ENCODE results near the gene SNU13. TPM values are rescaled to one million over a fixed set of nuclear protein-coding genes. Genes with fewer than 3 reads are reported as not detected.
A peak's percentile ranks its signal among the peaks of the same experiment; 100 is the strongest.
"Not testable (repeated sequence)": the region's sequence is repeated elsewhere in the genome, so short reads cannot be mapped to it uniquely, and the experiment has no call there.

SNU13 gene
- total RNA-seq, 1 donor from 2014 or later: 198 TPM

- peak; percentile 94 for TF ChIP-seq CTCF (IDR thresholded peaks at IDR 0.05; ENCODE audit: insufficient read depth, low read length, poor library complexity, severe bottlenecking)
- Histone ChIP-seq H3K27me3 (ENCODE audit: control insufficient read depth, insufficient read depth, low read length) (no peaks in the 10 kb centered on the region), H3K36me3 (ENCODE audit: control insufficient read depth, insufficient read depth, low read length) (peaks cover 1% of the 10 kb centered on the region), H3K4me3 (ENCODE audit: low read depth, low read length) (no peak overlapping the region)
- DNase-seq (ENCODE audit: low read depth): peak; percentile 47
Measured at GRCh38 chr22:41697126-41697775, 8.6 kb upstream of the SNU13 start.

- H3K4me3 ChIP-seq (ENCODE audit: low read depth, low read length): no peak overlapping the region
- no peak for TF ChIP-seq CTCF (IDR thresholded peaks at IDR 0.05; ENCODE audit: insufficient read depth, low read length, poor library complexity, severe bottlenecking)
- H3K27me3 ChIP-seq (ENCODE audit: control insufficient read depth, insufficient read depth, low read length): no peaks in the 10 kb centered on the region
- peaks cover 1% of the 10 kb centered on the region for H3K36me3 ChIP-seq (ENCODE audit: control insufficient read depth, insufficient read depth, low read length)
- no peak for DNase-seq (ENCODE audit: low read depth)
Measured at GRCh38 chr22:41696703-41697102, 8.0 kb upstream of the SNU13 start.

- no peak for TF ChIP-seq CTCF (IDR thresholded peaks at IDR 0.05; ENCODE audit: insufficient read depth, low read length, poor library complexity, severe bottlenecking)
- DNase-seq (ENCODE audit: low read depth): no peak
- peaks cover 1% of the 10 kb centered on the region for H3K36me3 ChIP-seq (ENCODE audit: control insufficient read depth, insufficient read depth, low read length)
- H3K27me3 ChIP-seq (ENCODE audit: control insufficient read depth, insufficient read depth, low read length): no peaks in the 10 kb centered on the region
- no peak overlapping the region for H3K4me3 ChIP-seq (ENCODE audit: low read depth, low read length)
Measured at GRCh38 chr22:41695211-41695610, 6.5 kb upstream of the SNU13 start.

- DNase-seq (ENCODE audit: low read depth): no peak
- TF ChIP-seq CTCF (IDR thresholded peaks at IDR 0.05; ENCODE audit: insufficient read depth, low read length, poor library complexity, severe bottlenecking): no peak
Measured at GRCh38 chr22:41690476-41690875, 1.8 kb upstream of the SNU13 start.

GRCh38 chr22:41687901-41688364 lies 734 bp downstream of the SNU13 start:
- TF ChIP-seq CTCF (IDR thresholded peaks at IDR 0.05; ENCODE audit: insufficient read depth, low read length, poor library complexity, severe bottlenecking): no peak
- H3K4me3 ChIP-seq (ENCODE audit: low read depth, low read length): peak overlapping the region; percentile 90
- no peaks in the 10 kb centered on the region for H3K27me3 ChIP-seq (ENCODE audit: control insufficient read depth, insufficient read depth, low read length)
- no peak for DNase-seq (ENCODE audit: low read depth)
- no peaks in the 10 kb centered on the region for H3K36me3 ChIP-seq (ENCODE audit: control insufficient read depth, insufficient read depth, low read length)

More at GRCh38 chr22:41690476-41690875, 1.8 kb upstream of the SNU13 start:
- H3K27me3 ChIP-seq (ENCODE audit: control insufficient read depth, insufficient read depth, low read length): no peaks in the 10 kb centered on the region
- no peak overlapping the region for H3K4me3 ChIP-seq (ENCODE audit: low read depth, low read length)
- peaks cover 1% of the 10 kb centered on the region for H3K36me3 ChIP-seq (ENCODE audit: control insufficient read depth, insufficient read depth, low read length)

GRCh38 chr22:41686890-41687289 lies 1.8 kb downstream of the SNU13 start:
- not testable (repeated sequence) for H3K27me3 ChIP-seq (ENCODE audit: control insufficient read depth, insufficient read depth, low read length); DNase-seq (ENCODE audit: low read depth); H3K36me3 ChIP-seq (ENCODE audit: control insufficient read depth, insufficient read depth, low read length); H3K4me3 ChIP-seq (ENCODE audit: low read depth, low read length)

Data from kidney epithelial cell (primary cell).